H4 (cell line): ENCODE measurements around the gene BCAS2. TPM values are rescaled to one million over a fixed set of nuclear protein-coding genes. Genes with fewer than 3 reads are reported as not detected.

ENCODE experiments used
- DNase-seq: peaks from one replicate; pipeline ENCODE4 v3.0.0-alpha.2; 2015; ENCODE audit warnings: low spot score
- total RNA-seq: library from RNA; depleted of rRNA; stranded (reverse); fragments of >200 nt; shearing (Covaris generic); gene quantifications from 2 replicates; pipeline ENCODE4 v1.2.3, GENCODE V29; 2014

The BCAS2 gene
- total RNA-seq, 1 experiment from 2014 or later: 56.8 TPM

GRCh38 chr1:114559356-114559755 is 22.1 kb downstream of the BCAS2 start:
- no peak for DNase-seq

- DNase-seq: no peak
Measured at GRCh38 chr1:114558544-114558943, 22.9 kb downstream of the BCAS2 start.

- DNase-seq: no peak
Measured at GRCh38 chr1:114554577-114554976, 26.8 kb downstream of the BCAS2 start.

- no peak for DNase-seq
Measured at GRCh38 chr1:114552106-114552639, 29.2 kb downstream of the BCAS2 start.

- DNase-seq: no peak
Measured at GRCh38 chr1:114551400-114551799, 30.0 kb downstream of the BCAS2 start.

GRCh38 chr1:114550336-114550735 is 31.1 kb downstream of the BCAS2 start:
- no peak for DNase-seq

- DNase-seq: no peak
Measured at GRCh38 chr1:114549137-114549536, 32.3 kb downstream of the BCAS2 start.

- no peak for DNase-seq
Measured at GRCh38 chr1:114547076-114547475, 34.3 kb downstream of the BCAS2 start.

GRCh38 chr1:114545796-114546195 is 35.6 kb downstream of the BCAS2 start:
- no peak for DNase-seq

GRCh38 chr1:114545315-114545714 is 36.1 kb downstream of the BCAS2 start:
- DNase-seq: no peak

- DNase-seq: no peak
Measured at GRCh38 chr1:114540821-114541220, 40.6 kb downstream of the BCAS2 start.

- DNase-seq: no peak
Measured at GRCh38 chr1:114540272-114540671, 41.1 kb downstream of the BCAS2 start.

- DNase-seq: no peak
Measured at GRCh38 chr1:114536043-114536442, 45.4 kb downstream of the BCAS2 start.

- no peak for DNase-seq
Measured at GRCh38 chr1:114535401-114535800, 46.0 kb downstream of the BCAS2 start.

- no peak for DNase-seq
Measured at GRCh38 chr1:114531094-114531493, 50.3 kb downstream of the BCAS2 start.

GRCh38 chr1:114530224-114530623 is 51.2 kb downstream of the BCAS2 start:
- no peak for DNase-seq

- no peak for DNase-seq
Measured at GRCh38 chr1:114524944-114525343, 56.5 kb downstream of the BCAS2 start.

GRCh38 chr1:114522264-114522575 is 59.2 kb downstream of the BCAS2 start:
- no peak for DNase-seq

GRCh38 chr1:114521396-114522263 is 59.8 kb downstream of the BCAS2 start:
- DNase-seq: no peak
